ENCODE measurements around the gene IQCK.

DNA sequence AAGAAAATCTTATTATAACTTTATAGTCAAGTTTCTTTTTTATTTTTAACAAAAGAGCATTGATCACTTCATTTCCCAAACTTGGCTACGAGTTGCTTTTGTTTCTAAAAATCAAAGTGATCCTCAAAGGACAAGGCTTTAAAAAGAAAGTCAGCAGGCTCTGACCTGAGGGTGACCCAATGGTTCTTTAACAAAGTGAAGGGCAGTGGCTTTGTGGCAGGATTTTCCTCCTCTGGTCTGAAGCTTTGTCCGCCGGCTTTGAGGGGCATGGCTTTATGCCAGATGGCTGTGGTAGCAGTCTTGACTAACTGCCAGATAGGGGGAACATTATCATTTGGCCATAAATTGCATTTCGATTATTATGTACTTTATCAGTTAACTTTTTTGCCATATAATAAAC lies 28.5 kb downstream of the IQCK start:
- TF ChIP-seq, protein P1, sequence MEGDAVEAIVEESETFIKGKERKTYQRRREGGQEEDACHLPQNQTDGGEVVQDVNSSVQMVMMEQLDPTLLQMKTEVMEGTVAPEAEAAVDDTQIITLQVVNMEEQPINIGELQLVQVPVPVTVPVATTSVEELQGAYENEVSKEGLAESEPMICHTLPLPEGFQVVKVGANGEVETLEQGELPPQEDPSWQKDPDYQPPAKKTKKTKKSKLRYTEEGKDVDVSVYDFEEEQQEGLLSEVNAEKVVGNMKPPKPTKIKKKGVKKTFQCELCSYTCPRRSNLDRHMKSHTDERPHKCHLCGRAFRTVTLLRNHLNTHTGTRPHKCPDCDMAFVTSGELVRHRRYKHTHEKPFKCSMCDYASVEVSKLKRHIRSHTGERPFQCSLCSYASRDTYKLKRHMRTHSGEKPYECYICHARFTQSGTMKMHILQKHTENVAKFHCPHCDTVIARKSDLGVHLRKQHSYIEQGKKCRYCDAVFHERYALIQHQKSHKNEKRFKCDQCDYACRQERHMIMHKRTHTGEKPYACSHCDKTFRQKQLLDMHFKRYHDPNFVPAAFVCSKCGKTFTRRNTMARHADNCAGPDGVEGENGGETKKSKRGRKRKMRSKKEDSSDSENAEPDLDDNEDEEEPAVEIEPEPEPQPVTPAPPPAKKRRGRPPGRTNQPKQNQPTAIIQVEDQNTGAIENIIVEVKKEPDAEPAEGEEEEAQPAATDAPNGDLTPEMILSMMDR (IDR thresholded peaks at IDR 0.05) = no peak
- TF ChIP-seq POLR2AphosphoS2 (conservative IDR thresholded peaks at IDR 0.05; ENCODE audit: low read length) (no peak), CBX8 (IDR thresholded peaks at IDR 0.05) (no peak), POLR2A (IDR thresholded peaks at IDR 0.05; ENCODE audit: low read length) (no peak), BHLHE40 (IDR thresholded peaks at IDR 0.05; ENCODE audit: low read depth, low read length) (no peak), ZFP36 (IDR thresholded peaks at IDR 0.05; ENCODE audit: borderline replicate concordance, partially characterized antibody) (no peak), EHF (CRISPR knock-in tag; IDR thresholded peaks at IDR 0.05) (no peak), MAZ (IDR thresholded peaks at IDR 0.05; ENCODE audit: borderline replicate concordance, low read depth, low read length) (no peak), MYC (IDR thresholded peaks at IDR 0.05; ENCODE audit: borderline replicate concordance, low read length) (no peak), NR3C1 (IDR thresholded peaks at IDR 0.05) (no peak), CHD2 (IDR thresholded peaks at IDR 0.05; ENCODE audit: low read length, partially characterized antibody) (no peak), ESRRA (IDR thresholded peaks at IDR 0.05; ENCODE audit: borderline replicate concordance, low read length) (no peak)

Data from A549 (cell line).